ENCODE data around the gene PNPLA1.

Gene PNPLA1

GRCh38 chr6:36285797-36286196 is 15.9 kb downstream of the PNPLA1 start:
- no peak for DNase-seq

DNA sequence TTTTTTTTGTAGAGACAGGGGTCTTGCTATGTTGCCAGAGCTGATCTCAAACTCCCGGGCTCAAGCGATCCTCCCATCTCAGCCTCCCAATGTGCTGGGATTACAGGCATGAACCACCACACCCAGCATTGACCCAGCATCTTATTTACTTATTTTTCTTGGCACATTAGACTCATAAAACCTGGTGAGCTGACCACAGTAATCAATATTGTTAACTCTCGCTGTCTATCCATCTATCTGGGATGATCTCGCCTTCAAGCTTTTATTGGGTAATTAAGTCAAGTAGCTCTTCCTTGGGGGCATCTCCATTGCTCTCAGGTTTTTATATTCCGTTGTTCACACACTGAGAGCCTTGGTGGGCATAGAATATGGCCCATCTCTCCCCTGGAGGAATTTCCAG is 17.0 kb downstream of the PNPLA1 start:
- no peak for DNase-seq

DNA sequence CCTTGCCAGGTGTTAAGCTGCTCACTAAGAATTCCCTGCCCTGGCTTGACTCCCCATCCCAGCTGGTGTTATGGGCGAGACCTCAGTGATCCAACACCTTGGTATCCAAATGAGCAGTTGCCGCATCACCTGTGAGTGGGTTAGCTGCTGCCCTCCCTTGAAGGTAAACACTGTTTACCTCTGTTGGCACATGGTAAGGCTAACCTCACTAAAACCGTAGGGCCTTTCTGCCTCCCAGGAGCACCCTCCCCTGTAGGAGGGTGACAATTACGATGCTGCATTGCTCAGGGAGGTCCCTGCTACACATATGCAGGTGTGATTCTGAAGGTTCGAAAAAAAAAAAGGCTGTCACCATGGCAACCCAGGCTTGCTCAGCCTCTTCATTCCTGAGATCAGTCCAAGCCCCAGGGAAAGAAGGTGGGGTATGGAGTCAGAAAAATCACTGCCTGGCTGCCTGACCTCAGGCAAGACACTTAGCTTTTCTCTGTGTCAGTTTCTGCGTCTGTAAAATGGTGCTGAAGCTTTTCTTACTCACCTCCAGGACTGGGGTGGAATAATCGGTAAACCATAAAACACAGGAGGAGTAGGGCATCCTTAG is 19.5 kb downstream of the PNPLA1 start:
- peak; percentile 96 for DNase-seq

DNA sequence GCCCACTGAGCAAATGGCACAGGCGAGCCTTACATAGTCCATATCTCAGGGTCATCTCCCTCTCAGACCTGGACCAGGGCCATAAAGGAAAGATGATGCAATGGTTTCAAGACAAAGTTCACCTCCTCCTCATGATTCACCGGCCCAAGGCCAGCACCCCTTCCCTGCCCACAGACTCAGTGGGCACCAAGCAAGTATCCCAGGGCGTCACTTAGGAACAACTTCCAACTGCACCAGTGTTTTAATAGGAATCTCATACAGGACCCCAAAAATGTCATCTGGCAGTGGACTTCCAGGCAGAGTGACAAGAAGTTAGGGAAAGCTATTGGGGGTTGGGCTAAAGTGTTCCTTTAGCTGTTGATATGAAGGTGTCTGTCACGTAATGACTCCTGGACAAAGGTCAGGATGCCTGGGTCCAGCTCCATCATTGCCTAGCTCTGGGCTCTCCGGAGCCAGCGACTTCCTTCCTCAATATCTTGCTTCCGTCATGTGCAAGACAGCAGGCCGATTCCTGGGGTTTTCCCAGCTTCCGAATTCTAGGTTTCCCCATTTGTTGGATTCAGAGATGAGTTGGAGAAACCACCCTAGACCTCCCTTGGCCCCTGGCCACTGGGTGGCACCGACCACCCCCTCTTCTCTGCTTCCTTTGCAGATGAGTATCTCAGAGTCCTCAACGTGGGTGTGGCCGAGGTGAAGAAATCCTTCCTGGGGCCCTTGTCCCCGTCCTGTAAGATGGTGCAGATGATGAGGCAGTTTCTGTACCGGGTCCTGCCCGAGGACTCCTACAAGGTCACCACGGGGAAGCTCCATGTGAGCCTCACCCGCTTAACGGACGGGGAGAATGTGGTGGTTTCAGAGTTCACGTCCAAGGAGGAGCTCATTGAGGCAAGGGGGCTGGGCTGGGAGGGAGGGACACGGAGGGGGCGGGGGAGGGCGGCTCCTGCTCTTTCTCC is 21.1 kb downstream of the PNPLA1 start:
- DNase-seq, result no peak

DNA sequence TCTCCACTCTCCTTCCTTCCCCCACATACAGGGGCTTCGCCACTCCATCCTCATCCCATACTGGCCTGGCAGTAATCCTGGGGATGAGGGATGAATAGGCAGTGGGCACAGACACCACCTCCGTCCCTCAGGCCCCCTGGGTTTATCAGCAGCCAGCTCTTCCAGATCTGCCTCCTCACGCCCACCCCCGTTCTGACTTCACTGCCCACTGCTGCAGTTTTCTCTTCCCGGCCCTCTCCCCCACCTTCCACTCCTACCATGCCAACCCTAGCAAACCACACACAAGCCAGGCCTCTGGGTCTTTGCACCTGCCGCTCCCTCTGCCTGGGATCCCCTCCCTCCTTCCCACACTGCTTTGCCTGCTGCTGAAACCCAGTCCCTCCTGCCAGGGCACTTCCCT is 22.3 kb downstream of the PNPLA1 start:
- no peak for DNase-seq

DNA sequence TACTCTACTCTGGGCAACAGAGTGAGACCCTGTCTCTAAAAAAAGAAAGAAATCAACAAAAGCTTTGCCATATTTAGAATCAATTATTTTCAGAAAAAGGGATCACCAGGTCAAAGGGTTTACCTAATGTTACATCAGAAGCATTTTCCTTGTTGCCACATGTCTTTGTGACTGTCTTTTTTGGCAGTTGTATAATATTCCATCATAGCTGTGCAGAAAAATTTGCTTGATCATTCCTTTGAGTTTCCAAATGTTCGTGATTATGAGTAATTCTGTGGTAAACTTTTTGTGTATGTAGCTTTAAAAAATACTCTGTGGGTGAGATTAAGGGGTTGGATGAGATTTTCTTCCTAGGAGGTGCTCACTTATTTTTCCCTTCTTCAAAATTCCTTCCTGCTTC is 26.4 kb downstream of the PNPLA1 start:
- no peak for DNase-seq

GRCh38 chr6:36297051-36297450 is 27.2 kb downstream of the PNPLA1 start:
- no peak for DNase-seq

DNA sequence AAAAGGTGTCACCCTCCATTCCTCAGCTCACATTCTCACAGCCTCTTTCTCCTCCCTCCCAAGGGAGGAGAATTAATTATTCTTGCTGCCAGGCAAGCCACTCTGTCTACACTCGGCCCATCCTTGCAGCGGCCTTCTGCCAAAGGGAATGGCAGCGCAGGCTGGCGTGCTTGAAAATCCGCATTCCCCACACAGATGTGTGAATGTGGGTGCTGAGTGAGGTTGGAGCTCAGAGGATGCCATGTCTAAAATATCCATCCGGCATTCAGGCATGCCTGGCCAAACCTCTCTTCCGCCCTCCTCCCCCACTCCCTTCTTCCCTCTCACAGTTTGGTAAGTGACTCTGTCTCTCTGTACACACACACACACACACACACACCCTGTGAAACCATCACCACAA is 27.7 kb downstream of the PNPLA1 start:
- DNase-seq, result no peak

- no peak for DNase-seq
Measured at GRCh38 chr6:36298027-36298426, 28.2 kb downstream of the PNPLA1 start.

GRCh38 chr6:36301085-36301658 is 31.3 kb downstream of the PNPLA1 start:
- no peak for DNase-seq

DNA sequence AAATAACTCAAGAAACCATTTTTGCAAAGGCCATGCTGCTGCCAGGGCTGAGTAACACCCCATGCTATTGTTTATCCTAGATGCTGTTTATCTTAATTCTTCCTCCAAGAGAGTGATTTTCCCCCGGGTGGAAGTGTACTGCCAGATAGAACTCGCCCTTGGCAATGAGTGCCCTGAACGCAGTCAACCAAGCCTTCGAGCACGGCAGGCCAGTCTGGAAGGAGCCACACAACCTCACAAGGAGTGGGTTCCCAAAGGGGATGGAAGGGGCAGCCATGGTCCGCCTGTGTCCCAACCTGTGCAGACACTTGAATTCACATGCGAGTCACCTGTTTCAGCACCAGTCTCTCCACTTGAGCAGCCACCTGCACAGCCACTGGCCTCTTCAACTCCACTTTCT is 31.9 kb downstream of the PNPLA1 start:
- no peak for DNase-seq

DNA sequence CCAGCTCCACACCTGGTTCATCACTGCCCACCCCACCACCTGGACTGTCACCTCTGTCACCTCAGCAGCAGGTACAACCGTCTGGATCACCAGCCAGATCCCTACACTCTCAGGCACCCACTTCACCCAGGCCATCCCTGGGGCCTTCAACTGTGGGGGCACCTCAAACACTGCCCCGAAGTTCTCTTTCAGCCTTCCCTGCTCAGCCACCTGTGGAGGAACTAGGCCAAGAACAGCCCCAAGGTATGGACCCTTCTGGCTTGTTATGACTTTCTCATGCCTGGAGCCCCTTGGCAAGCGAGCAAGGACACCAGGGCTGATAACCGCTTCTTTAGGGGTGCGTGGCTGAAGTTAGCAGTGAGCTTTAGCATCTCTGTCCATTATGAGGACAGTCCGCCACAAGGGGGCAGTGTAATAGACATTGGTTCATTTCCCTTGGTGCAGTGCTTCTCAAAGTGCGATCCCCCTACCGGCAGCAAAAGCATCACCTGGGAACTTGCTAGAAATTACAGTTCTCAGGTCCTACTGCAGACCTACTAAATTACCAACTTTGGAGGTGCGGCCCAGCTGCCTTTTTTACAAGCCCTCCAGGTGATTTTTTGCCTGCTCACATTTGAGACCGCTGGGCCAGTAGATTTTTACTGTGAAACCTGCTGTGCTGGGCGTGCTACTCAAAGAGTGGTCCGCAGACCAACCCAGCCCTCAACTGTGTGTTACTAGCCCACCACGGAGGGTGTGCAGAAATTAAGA is 32.5 kb downstream of the PNPLA1 start:
- DNase-seq, result peak; percentile 83

DNA sequence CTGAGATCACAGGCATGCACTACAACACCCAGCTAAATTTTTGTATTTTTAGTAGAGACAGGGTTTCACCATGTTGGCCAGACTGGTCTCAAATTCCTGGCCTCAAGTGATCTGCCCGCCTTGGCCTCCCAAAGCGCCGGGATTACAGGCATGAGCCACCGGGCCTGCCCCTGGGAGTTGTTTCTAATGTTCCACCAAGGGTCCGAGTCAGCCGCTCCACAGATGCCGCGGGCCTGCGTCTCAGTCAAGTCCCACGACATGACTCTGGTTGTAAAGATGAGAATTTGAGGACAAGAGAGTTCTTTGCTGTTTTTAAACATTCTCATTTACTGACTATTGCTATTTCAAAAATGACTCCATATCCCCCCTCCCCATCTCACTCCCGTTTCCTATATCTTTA is 36.0 kb downstream of the PNPLA1 start:
- no peak for DNase-seq

- DNase-seq, result no peak
Measured at GRCh38 chr6:36306375-36306774, 36.5 kb downstream of the PNPLA1 start.

DNA sequence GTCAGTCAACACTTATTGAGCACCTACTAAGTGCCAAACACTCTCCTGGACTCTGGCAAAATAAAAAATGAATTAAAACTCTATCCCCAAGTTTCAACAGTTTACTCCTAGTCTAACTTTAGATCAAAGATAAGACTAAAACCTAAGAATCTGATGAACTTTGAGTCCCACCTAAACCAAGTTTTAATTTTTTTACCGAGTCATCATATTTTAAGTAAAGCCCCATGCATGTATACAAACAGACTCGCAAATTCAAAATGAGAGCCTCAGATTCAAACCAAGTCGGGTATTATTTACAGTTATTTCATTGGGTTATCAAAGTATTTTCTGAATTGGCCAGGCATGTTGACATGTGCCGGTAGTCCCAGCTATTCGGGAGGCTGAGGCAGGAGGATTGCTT is 38.7 kb downstream of the PNPLA1 start:
- DNase-seq, result no peak

- DNase-seq, result no peak
Measured at GRCh38 chr6:36309203-36309602, 39.3 kb downstream of the PNPLA1 start.

GRCh38 chr6:36309900-36310299 is 40.0 kb downstream of the PNPLA1 start:
- no peak for DNase-seq

DNA sequence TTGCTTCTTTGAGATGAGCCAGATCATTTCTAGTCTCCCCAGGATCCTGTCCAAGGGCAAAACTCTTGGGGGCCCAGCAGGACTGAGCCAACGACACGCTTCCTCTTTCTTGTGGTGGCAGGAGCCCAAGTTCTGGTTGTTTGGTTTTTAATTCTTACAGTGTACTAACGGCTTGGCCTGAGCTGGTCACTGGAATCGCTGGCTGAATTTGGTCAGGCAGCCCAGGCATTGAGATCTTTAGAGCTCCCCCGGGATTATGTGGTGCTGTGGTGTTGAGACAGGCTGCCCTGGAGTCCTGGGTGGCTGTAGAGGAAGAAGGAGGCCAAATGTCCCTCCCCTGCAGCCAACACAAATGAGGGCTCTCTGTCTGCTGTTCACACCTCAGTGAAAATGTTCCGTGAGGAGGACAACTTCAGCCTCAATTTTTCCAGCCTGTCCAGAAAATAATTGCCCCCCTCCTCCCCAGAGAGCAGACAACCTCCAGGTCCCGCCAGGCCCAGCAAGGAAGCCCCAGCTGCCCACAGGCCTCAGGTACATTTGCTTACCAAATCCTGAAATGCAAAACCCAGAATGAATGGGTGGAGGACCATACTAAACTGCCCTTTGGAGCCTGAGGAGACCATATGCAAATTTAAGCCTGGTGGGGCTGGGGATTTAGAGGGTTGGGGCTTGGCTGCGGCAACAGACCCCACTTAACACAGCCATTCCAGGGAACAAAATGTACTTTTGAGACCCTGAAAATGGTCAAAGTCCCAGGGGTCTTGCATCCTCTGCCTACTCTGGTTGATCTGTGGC is 43.2 kb downstream of the PNPLA1 start:
- no peak for DNase-seq

DNA sequence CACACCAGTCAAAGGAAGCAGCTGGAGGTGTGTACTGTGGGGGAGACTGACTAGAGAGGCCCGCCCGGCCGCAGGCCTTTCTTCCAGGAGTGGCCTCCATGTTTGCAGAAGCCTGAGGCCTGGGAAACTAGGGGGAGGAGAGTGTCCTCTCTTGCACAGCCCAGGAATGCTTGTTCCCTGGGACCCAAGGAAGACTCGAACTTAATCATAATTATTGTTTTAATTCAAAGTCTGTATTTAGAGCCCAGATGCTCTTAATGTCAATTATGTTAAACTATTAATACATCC is 43.7 kb downstream of the PNPLA1 start:
- no peak for DNase-seq

- DNase-seq, result no peak
Measured at GRCh38 chr6:36314221-36315014, 44.6 kb downstream of the PNPLA1 start.

DNA sequence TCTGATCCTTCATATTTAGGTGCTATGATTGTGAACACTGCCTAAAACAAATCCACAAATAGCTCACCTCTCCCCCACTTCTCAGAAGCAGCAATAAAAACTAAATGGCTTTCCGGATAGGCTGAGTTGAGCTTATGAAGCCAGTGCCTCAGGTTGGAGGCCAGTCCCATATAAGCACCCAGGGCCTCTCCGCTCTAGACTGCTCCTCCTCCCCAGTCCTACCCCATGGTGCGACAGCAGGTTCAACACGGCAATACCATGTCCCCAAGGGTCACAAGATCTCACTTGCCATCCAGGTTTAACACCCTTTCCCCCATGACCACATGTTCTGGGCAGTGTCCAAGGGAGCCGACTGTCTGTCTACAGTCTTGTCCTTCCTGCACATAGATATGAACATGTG is 46.1 kb downstream of the PNPLA1 start:
- no peak for DNase-seq

DNA sequence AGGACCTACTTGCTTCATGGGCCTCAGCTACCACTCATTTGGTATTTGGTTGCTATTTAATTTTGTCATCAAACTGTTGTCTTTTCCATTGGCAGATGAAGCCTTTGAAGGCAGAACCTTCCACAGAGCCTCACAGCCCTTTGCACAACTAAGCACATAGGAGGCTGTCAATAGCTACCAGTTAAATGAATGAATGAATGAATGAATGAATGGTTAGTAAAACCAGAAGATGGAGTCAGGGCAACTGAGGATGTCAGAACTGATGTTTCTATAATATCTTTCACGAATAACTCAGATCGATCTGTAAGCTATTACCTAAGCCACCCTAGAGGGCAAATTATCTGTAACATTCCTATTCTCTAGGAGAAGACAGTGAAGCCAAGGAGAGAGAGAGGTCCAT is 47.8 kb downstream of the PNPLA1 start:
- no peak for DNase-seq
